Omental fat pad (tissue), 4 donors: Measurements from ENCODE around the gene S100A1. TPM values are rescaled to one million over a fixed set of nuclear protein-coding genes. Genes with fewer than 3 reads are reported as not detected.
A peak's percentile ranks its signal among the peaks of the same experiment; 100 is the strongest.

Source experiments
- ATAC-seq: fragments of 150-250 bp; one replicate; pipeline ENCODE4 v1.9.1; 2016; ENCODE audit warnings: mild to moderate bottlenecking, moderate library complexity; ENCODE audit not compliant: low FRiP score
- DNase-seq: peaks from one replicate; pipeline ENCODE4 v3.0.0-alpha.2; 2019; ENCODE audit warnings: low spot score
- CTCF ChIP-seq, 3 donors: fragments of 450-650 bp; IDR thresholded peaks; one replicate each; pipeline ENCODE4 v1.5.1; 2016 to 2017; ENCODE audit warnings: antibody characterized with exemption in 3 of 3, mild to moderate bottlenecking in 3 of 3, moderate library complexity in 2 of 3
- total RNA-seq, 4 donors: library from RNA; depleted of rRNA; stranded (reverse); fragments of >200 nt; gene quantifications; one replicate each; pipeline ENCODE4 v1.1.0, GENCODE V29; 2016

The S100A1 gene
- total RNA-seq, 4 donors from 2014 or later = 6.0 to 36.5 (median 23.7) TPM

GRCh38 chr1:153630384-153630783 lies 2.1 kb downstream of the S100A1 start:
- TF ChIP-seq CTCF (IDR thresholded peaks at IDR 0.05) = no peak
- ATAC-seq (no peak), DNase-seq (no peak)

DNA sequence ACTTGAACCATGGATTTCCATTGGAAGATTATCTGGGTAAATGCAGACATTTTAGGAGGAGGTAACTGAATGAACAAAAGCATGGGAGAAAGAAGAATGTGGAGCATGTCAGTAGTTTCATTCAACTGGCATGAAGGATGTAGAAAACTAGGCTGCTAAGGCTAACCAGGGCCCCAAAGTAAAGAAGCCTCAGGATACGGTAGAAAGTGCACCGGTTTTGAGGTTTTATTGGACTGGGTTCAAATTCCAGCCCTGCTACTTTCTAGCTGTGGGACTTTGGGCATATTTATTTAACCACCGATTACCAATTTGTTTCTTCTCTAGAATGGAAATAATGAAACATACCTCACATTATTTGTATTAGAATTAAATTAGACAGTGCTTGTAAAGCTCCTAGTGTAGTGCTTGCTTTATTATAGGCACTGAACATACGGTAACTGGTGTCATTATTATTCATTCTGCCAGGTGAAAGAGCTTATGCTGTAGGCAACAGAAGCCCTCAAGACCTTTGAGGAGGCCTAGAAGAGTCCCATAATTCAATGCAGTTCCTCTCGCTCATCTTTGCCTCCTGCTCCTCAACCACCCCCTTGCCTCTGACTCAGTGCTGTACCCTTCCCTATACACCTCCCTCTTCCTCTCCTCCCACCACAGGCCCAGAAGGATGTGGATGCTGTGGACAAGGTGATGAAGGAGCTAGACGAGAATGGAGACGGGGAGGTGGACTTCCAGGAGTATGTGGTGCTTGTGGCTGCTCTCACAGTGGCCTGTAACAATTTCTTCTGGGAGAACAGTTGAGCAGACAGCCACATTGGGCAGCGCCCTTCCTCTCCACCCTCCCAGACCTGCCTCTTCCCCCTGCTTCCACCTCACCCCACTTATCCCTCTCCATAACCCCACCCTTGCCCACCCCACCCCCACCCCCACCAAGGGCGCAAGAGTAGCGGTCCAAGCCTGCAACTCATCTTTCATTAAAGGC lies 3.1 kb downstream of the S100A1 start:
- DNase-seq (no peak), ATAC-seq (no peak)
- TF ChIP-seq CTCF (IDR thresholded peaks at IDR 0.05) = no peak

DNA sequence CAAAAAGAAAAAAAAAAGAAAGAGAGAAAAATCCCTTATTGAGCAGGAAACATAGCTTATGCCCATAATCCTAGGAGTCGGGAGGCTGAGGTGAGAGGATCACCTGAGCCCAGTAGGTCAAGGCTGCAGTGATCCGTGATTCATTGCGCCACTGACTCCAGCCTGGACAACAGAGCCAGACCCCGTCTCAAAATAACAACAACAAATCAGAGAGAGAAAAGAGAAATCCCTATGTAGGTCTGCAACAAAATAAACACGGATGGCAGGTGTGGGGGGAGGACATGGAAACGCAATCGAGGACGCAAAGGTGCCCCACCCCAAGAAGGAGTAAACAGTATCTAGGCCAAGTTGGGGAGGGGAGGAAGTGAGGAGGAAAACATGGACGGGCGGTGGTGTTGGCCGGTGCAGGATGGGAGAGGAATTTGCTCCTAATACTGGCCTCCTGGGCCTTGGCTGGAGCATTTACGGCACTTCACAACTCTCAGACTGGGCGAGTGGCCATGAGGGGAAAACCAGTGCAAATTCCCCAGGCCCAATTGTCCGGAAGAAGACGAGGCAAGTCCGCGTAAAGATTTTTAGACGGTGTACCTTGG lies 5.0 kb downstream of the S100A1 start:
- ATAC-seq (no peak), DNase-seq (no peak)
- no peak for TF ChIP-seq CTCF (IDR thresholded peaks at IDR 0.05)

- ATAC-seq = peak; percentile 98
- peak; percentile 96 for DNase-seq
- no peak for TF ChIP-seq CTCF (IDR thresholded peaks at IDR 0.05)
Measured at GRCh38 chr1:153633754-153634665, 5.8 kb downstream of the S100A1 start, which contains the start of gene CHTOP. Gene CHTOP, plus strand, starts transcription at chr1:153634066. Its CDS starts 2,523 bp downstream, at chr1:153636589.

DNA sequence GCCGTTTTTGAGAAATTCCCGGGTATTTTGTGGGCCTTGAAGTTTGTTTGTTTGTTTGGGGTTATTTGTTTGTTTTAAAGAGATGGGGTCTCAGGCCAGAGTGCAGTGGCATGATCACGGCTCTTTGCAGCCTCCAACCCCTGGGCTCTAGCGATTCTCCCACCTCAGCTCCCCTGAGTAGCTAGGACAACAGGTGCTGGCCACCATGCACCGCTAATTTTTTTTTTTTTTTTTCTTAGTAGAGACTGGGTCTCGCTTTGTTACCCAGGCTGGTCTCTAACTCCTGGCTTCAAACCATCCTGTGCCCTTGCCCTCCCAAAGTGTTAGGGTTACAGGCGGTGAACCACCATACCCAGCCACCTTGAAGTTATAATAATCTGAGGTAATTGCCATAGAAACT lies 7.6 kb downstream of the S100A1 start:
- no peak for DNase-seq
- no peak for ATAC-seq
- TF ChIP-seq CTCF (IDR thresholded peaks at IDR 0.05) = no peak

- no peak for DNase-seq
- TF ChIP-seq CTCF (IDR thresholded peaks at IDR 0.05) = no peak
- ATAC-seq = no peak
Measured at GRCh38 chr1:153636312-153636711, 8.1 kb downstream of the S100A1 start.
